ENCODE measurements around the gene FBRS.

- TF ChIP-seq NFIC (IDR thresholded peaks at IDR 0.05) (no peak), CEBPB (IDR thresholded peaks at IDR 0.05) (no peak), MAX (IDR thresholded peaks at IDR 0.05) (no peak), EP300 (IDR thresholded peaks at IDR 0.05; ENCODE audit: borderline replicate concordance) (no peak), RAD21 (IDR thresholded peaks at IDR 0.05; ENCODE audit: low read depth) (no peak), TAF1 (IDR thresholded peaks at IDR 0.05; ENCODE audit: low read depth) (no peak), REST (IDR thresholded peaks at IDR 0.05; ENCODE audit: low read depth) (no peak), FOXM1 (IDR thresholded peaks at IDR 0.05; ENCODE audit: borderline replicate concordance, low read depth) (no peak), CREB1 (IDR thresholded peaks at IDR 0.05; ENCODE audit: low read depth) (no peak), TEAD4 (IDR thresholded peaks at IDR 0.05) (no peak), USF1 (IDR thresholded peaks at IDR 0.05) (no peak)
Observed at GRCh38 chr16:30663038-30663437, 4.8 kb downstream of the FBRS start.

Data from Ishikawa (cell line).